Stimulated activated CD4-positive, alpha-beta T cell treated with anti-CD3 and anti-CD28 coated beads, TNF-alpha, amount 100 ng/mL, for 1 hour (primary cell): Measurements from ENCODE around the gene MAPK6.
"Not testable (repeated sequence)": the region's sequence is repeated elsewhere in the genome, so short reads cannot be mapped to it uniquely, and the experiment has no call there.

ENCODE experiments used
- DNase-seq, 3 donors: peaks; one replicate each; pipeline ENCODE4 v3.0.0-alpha.2; 2020; ENCODE audit warnings: low read depth in 3 of 3, low spot score in 1 of 3

The MAPK6 gene

DNA sequence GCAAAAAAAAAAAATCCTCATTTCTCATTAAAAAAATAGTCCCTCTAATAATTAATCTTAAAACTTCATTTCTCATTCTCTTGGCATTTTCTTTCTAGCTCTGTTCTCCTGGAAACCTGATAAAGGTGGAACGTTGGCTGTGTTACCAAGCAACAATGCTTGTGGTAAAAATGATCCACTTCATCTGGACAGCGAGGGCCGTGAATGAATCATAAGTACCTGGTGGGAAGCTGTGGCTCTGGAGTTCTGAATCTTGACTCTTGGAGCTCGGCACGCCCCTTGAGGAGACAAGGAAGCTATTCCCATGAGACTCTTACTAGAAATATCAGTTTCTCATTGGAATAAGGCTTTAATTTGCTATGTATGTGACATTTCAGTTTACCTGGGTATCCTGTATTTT lies 61.0 kb downstream of the MAPK6 start:
- no peak for DNase-seq

DNA sequence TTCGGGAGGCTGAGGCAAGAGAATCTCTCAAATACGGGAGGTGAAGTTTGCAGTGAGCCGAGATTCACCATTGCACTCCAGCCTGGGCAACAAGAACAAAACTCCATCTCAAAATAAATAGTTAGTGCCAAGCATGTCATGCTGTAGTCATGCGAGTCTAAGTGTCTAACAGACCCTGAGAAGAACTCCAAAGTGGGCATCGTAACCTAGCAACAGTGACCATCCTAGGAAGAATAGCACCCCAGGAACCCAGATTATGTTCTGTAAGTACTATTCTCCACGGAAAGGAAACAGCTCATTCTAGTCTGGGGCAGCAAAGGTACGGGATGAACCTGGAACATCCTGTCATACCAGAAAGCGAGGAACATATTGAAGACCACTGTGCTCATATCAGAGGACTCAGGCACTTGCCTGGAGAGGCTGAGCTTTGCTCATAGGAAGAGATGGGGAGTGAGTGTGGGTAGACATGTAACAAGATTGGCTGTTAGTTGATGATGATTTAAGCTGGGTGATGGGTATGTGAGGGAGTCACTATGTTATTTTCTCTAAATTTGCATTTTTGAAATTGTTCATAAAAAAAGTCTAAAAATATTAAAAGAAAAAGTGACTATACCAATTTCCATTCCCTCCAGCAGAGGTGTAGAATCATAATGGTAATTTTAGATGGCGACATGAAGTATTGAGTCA lies 61.8 kb downstream of the MAPK6 start:
- DNase-seq = no peak

DNA sequence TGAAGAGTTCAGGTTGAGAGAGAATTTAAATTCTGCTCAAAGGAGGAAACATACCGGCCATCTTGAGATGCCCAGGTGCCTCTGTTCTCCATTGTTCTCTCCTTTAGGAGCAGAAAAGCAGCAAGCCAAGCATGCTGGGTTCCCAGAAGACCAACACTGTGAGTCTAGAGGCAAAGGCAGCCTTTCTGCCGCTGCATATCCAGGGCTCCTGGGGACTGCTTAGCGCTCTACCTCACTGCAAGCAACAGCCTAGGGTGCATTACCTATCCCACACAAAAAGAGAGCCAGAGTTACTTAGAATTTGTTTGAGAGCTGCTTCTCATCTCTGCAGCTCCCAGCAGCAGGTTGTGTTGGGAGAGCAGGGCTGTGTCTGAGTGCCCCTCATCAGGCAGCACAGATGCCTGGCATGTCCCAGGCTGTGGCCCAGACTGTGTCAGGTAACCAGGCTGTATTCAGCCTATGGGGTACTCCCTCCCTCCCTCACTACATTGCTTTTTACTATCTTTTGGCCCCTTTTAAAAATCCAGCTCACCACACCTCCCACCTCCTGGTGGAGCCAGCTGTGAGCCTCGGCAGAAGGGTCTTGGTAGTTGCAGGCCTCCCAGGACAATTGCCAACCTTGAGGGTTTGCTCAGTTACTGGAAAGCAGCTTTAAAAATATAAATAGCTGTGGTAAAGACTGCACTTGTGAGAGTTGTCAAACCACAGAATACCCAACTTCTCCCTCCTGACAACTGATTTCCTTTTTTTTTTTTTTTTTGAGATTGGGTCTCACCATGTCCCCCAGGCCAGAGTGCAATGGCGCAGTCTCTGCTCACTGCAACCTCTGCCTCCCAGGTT lies 63.4 kb downstream of the MAPK6 start:
- no peak for DNase-seq

DNA sequence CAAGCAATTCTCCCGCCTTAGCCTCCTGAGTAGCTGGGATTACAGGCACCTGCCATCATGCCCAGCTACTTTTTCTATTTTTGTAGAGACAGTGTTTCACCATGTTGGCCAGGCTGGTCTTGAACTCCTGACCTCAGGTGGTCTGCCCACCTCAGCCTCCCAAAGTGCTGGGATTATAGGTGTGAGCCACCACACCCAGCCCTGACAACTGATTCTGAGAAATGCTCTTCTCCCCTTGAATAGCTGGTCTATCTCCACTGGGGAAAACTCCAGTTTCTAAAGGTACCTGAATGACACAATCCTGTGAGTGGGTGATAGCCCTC lies 64.0 kb downstream of the MAPK6 start:
- not testable (repeated sequence) for DNase-seq

DNA sequence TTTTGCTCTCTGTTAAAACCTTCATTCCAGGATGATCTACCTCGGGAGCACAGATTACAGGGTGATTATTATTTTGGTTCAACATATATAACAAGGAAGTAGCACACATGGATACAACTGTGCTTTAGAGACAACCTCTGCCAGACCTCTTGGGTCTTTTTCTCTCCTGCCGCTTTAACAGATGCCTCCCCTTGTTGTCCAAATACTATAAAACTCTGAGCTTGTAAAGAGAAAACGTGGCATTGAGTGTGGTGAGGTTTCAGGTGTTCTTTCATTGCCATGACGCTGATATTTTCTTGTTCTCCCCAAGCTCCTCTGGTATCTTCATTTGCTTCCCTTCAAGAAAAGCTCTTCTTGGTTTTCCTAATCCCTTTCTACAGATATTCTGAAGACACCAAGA lies 64.6 kb downstream of the MAPK6 start:
- DNase-seq = no peak

DNA sequence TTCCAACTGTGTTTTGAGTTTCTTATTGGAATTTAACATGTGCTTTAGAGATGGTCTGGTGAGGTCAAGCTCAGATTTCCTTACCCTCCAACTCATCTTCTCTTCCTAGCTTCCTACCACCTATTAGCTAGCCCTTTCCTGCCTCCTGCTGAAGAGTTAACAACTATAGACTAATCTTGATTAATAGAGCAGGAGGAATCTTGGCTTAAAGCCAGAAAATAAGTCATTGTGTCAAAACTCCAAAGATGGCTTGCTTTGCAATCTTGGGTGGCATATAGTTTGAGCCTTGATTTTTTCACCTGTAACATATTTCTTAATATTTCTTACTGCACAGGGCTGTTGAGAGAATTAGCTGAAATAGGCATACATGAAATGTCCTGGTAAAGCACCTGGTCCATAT lies 66.3 kb downstream of the MAPK6 start:
- no peak for DNase-seq

DNA sequence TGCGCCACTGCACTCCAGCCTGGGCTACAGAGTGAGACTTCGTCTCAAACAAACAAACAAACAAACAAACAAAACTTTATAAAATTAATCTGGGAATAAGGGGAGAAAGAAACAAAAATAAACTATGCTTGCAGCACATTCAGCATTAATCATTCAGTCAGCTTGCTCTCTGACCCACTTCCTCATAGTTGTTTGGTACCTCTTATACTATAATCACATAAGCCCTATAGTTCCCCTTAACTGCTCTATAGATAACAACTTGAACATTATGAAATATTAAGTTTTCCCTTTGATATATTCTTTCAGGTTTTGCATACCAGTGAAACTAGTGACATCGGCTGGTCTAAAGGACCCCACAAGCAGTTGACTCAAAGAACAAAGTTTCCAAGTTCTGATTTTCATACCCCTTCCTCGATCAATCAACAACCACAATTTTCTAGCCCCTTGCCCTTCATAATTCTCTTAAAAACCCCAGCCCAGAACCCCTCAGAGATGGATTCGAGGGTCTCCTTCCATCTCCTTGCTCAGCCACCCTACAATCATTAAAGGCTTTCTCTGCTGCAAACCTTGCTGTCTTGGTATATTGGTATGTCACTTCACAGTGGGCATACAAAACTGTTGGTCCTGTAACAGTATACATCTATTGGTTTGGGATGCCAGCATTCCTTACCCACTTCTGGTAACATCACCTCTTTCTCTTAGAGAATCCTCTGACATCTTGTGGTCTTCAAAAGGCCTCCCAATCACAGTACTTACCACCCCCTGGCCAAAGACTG lies 67.2 kb downstream of the MAPK6 start:
- DNase-seq = no peak

DNA sequence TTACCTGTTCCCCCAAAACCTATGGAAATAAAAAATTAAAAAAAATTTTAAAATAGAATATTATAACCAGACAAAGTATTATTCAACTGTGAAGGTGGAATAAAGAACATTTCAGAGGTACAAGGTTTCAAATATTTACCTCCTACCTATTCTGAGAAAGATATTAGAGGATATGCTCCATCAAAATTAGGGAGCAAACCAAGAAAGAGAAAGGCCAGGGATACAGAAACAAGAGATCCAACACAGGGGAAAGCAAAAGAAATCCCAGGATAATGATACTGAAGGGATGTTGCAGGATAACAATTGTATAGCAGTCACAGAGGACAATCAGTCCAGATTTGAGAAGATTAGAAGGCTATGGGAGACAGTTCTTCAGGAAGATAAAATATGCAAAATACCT lies 71.2 kb downstream of the MAPK6 start:
- no peak for DNase-seq

DNA sequence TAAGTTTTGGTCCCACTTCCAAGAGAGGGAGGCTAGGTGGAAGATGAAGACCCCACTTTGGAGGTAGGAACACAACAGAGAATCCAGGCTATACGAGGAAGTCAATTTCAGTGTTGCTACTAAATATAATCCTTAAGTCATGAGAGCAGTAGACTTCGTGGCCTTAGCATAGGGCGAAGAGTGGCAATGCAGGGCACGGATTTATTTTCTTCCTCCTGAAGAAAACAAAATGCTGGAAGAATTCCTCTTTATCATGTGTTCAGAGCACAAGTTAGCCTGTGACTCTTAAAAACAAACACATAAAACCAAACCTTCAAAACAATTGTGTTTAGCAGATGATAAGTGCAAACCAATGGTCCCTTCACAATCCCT lies 74.1 kb downstream of the MAPK6 start:
- DNase-seq = no peak

DNA sequence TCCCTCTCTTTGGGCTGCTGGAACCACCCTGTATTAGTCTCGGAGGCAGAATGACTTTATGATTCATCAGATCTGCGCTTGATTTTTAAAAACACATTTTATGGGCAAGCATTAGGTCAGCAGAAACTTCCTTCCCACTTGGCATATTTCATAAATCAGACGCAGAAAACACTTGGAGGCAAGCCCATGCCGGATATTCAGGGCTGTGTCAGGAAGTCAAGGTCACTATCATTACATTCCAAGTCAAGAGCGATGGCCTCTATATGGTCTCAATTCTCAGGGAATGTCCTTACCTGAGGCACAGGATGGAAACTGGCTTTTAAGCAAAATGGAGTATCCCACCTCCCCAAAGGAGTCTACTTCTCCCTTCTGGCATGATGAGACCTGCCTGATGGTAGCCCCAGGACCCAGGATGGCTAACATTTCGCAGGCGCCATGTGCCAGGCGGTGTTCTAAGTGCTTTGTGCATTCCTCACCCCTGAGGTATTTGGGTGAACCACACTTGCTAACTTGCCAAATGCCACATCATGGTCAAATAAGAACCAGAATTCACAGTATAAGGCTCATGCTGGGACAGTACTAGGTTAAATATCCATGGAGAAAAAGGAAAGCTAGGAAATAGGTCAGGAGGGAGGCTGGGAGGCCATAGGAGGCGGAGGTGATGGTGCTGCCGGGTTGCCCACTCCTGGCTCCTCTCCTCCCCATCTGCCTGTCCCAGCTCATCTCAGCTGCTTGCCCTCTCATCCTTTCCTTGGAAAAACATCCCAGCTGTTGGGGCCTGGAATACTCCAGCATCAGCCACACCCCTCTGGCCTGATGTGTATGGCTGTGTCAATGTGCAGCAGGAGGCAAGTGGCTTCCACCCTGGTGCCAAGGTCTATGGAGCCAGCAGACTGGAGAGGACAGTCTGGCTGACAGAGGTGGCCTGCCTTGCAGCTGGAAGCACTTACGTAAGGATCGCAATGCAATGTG lies 74.8 kb downstream of the MAPK6 start:
- no peak for DNase-seq

DNA sequence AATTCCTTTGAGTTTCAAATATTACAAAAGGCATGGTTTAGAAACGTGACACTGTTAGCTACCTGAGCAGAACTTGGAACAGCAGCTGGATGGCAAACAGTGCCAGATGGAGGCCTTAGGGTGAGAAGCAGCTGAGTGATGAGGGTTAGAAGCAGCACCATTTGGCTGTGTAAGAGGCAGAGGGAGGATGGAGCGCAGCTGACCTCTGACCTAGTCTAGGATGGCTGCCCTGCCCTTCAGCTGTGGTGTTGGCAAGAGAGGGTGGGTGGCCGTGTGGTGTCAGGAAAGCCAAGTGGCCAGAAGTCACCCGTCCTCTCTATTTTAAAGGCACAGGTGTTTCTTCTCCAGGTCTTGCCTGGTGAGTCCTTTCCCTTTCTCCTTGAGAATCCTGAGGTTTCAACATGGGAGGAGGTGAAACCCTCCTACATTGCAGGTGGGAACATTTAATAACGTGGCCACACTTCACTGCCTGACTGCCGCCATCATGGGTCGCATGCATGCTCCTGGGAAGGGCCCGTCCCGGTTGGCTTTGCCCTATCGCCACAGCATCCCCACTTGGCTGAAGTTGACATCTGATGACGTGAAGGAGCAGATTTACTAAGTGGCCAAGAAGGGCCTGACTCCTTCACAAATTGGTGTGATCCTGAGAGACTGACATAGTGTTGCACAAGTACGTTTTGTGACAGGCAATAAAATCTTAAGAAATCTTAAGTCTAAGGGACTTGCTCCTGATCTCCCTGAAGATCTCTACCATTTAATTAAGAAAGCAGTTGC lies 76.0 kb downstream of the MAPK6 start:
- no peak for DNase-seq

DNA sequence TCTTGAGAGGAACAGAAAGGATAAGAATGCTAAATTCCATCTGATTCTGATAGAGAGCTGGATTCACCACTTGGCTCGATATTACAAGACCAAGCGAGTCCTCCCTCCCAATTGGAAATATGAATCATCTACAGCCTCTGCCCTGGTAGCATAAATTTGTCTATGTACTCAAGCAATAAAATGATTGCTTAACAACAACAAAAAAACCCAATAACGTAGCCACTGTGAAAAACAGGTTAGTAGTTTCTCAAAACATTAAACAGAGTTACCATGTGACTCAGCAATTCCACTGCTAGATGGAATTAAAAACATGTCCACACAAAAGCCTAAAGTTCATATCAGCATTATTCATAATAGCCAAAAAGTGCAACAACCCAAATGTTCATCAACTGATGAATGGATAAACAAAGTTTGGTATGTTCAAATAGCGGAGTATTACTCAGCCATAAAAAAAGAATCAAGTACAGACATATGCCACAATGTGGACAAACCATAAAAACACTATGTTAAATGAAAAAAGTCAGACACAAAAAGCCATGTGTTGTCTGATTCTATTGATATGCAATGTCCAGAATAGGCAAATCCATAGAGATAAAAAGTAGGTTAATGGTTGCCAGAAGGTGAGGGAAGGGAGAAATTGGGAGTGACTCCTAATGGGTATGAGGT lies 76.7 kb downstream of the MAPK6 start:
- no peak for DNase-seq

DNA sequence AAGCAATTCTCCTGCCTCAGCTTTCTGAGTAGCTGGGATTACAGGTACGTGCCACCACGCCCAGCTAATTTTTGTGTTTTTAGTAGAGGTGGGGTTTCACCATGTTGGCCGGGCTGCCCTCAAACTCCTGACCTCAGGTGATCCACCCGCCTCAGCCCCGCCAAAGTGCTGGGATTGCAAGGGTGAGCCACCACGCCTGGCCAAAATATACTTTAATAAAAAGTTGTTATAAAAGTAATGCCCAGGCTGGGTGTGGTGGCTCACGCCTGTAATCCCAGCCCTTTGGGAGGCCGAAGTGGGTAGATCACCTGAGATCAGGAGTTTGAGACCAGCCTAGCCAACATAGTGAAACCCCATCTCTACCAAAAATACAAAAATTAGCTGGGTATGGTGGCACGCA lies 77.5 kb downstream of the MAPK6 start:
- DNase-seq = not testable (repeated sequence)

DNA sequence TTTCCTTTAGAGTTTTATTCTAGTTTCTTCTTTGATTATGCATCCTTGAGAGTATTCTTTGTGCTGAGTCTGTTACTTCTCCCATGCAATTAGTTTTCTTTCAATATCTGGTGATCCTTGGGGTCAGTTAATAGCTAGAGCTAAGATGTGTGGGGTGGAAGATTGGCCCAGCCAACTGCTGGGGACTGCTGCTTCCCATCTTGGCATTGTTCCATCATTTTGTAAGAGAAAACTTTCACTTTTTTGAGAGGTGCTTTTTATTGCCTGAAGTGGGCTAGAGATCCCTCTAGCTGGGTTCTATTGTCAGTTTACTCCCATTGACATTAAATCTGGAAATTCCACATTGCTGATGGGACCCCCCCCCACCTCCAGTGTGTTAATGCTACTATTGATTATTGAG lies 78.2 kb downstream of the MAPK6 start:
- no peak for DNase-seq

DNA sequence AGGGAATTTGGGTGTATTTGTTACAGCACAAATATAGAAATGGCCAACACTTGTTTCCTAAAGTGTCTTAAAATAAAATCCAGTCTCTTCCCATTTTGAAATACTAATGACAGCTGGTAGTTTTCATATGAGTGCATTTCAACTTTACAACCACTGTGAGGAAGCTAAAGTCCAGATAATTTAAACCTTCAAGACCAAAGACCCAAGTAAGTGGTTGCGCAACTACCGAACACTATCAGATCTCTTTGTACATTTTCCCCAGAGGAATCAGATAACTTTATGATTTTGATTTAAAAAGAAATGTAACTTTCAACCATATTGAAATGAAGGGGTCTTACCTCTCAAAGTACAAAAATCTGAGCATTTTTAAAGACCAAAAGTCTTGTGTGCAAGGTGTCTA lies 79.3 kb downstream of the MAPK6 start:
- DNase-seq = no peak

DNA sequence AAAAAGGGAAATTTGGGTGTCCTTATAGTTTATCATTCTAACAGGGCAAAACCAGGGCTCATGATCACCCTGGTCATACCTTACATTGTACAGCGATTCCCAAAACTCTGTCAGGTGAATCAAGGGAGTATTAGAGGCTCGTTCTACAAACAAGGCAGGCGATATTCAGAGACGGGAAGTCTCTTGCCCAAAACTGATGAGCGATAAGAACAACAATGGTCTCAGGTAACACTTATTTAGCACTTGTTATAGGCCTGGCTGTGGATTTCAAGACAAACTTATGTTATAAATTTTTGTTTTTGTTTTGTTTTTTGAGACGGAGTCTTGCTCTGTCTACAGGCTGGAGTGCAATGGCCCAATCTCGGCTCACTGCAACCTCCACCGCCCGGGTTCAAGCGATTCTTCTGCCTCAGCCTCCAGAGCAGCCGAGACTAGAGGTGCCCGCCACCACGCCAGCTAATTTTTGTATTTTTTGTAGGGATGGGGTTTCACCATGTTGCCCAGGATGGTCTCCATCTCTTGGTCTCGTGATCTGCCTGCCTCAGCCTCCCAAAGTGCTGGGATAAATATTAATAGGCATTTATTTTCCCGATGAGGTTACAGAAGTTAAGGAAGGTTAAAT lies 80.7 kb downstream of the MAPK6 start:
- DNase-seq = no peak

DNA sequence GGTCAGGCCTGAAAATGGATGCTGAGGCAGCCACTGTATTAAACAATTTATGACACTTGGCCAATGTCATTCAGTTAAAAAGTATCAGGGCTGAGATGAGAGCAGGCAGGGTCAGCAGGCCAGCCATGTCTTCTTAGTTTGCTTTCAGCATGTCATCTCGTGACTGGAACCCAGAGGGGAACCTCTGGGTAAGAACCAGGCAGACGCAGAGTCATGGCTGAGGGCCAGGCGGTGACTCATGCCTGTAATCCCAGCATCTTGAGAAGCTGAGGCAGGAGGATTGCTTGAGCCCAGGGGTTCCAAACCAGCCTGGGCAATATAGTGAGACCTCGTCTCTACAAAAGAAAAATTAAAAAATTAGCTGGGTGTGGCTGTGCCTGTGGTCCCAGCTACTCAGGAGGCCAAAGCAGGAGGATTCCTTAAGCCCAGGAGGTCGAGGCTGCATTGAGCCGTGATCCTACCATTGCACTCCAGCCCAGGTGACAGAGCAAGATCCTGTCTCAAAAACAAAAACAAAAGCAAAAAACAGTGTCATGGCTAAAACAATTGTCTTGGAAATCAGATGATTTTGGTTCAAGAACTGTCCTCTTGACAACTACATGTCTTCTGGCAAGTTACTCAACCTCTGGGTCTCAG lies 81.9 kb downstream of the MAPK6 start:
- DNase-seq = no peak

DNA sequence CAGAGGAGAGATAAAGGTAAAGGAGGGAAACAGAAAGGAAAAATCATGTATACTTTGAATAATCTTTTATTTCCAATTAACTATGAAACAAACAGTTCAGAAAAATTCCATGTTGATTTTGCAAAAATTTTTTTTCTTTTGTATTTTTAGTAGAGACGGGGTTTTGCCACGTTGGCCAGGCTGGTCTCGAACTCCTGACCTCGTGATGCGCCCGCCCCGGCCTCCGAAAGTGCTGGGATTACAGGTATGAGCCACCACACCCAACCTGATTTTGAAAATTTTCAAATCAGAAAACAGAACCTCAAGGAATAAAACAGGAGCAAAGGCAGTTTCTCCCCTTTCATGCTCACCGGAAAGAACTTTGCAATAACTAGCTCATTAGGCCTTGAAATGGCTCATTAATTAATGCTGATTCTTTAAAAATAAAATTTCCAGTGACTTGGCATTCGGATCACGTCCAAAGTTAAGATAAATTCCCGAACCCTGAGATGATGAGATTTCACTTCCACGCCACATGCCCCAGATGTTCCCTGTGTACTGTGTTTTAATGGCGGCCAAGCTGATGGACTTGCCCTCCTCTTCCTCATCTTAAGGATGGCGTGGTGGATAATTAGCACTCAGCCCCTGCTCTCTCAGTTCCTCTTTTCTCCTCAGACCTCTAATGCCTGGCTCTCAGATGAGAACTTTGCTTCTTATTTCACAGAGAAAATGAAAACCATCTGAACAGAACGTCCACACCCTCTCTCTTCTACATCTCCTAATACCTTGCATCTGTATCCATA lies 82.7 kb downstream of the MAPK6 start:
- DNase-seq = no peak
